Measurements from ENCODE around the gene RNF44. TPM values are rescaled to one million over a fixed set of nuclear protein-coding genes. Genes with fewer than 3 reads are reported as not detected.

Gene RNF44
- total and polyA plus RNA-seq, 2 of the 13 experiments (the other 11 are each of a cell fraction or from before 2014, with no cell fraction given) = 9.2 to 16.8 TPM

GRCh38 chr5:176537554-176538229 lies 490 bp upstream of the RNF44 start (continued):
- TF ChIP-seq, protein P1, sequence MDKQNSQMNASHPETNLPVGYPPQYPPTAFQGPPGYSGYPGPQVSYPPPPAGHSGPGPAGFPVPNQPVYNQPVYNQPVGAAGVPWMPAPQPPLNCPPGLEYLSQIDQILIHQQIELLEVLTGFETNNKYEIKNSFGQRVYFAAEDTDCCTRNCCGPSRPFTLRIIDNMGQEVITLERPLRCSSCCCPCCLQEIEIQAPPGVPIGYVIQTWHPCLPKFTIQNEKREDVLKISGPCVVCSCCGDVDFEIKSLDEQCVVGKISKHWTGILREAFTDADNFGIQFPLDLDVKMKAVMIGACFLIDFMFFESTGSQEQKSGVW (CRISPR knock-in tag; IDR thresholded peaks at IDR 0.05; ENCODE audit: borderline replicate concordance) = no peak
- TF ChIP-seq ZBTB26 (CRISPR knock-in tag; IDR thresholded peaks at IDR 0.05; ENCODE audit: borderline replicate concordance) (no peak), ZBTB7A (CRISPR knock-in tag; IDR thresholded peaks at IDR 0.05) (no peak), XRCC5 (optimal IDR thresholded peaks at IDR 0.05; ENCODE audit: low read length) (peak; percentile 6), KMT2A (CRISPR knock-in tag; IDR thresholded peaks at IDR 0.05) (0 out of 2 replicates have a peak, but pooled peaks have one; percentile 11), MTA3 (CRISPR knock-in tag; IDR thresholded peaks at IDR 0.05) (no peak), ZNF629 (CRISPR knock-in tag; conservative IDR thresholded peaks at IDR 0.05) (peak; percentile 91), ZNF788 (CRISPR knock-in tag; IDR thresholded peaks at IDR 0.05; ENCODE audit: borderline replicate concordance) (0 out of 2 replicates have a peak, but pooled peaks have one; percentile 29), ZNF768 (CRISPR knock-in tag; IDR thresholded peaks at IDR 0.05) (no peak), ZNF777 (CRISPR knock-in tag; IDR thresholded peaks at IDR 0.05) (no peak), ZEB1 (IDR thresholded peaks at IDR 0.05; ENCODE audit: insufficient replicate concordance, low read depth) (peak; percentile 54), ZNF292 (CRISPR knock-in tag; IDR thresholded peaks at IDR 0.05; ENCODE audit: borderline replicate concordance, low read depth) (0 out of 2 replicates have a peak, but pooled peaks have one; percentile 31), NFRKB (IDR thresholded peaks at IDR 0.05) (no peak), ARNTL (CRISPR knock-in tag; IDR thresholded peaks at IDR 0.05) (no peak), XBP1 (CRISPR knock-in tag; IDR thresholded peaks at IDR 0.05) (no peak), ZNF772 (CRISPR knock-in tag; IDR thresholded peaks at IDR 0.05) (0 out of 2 replicates have a peak, but pooled peaks have one; percentile 36), POLR2A (IDR thresholded peaks at IDR 0.05; ENCODE audit: insufficient read depth in 1 of 2, low read depth in 2 of 2, low read length in 2 of 2) (peak in 1 of 2 experiments; percentile 74; a peak in 2 of 4 replicates), BCLAF1 (IDR thresholded peaks at IDR 0.05) (no peak)
- TF ChIP-seq, protein P2, sequence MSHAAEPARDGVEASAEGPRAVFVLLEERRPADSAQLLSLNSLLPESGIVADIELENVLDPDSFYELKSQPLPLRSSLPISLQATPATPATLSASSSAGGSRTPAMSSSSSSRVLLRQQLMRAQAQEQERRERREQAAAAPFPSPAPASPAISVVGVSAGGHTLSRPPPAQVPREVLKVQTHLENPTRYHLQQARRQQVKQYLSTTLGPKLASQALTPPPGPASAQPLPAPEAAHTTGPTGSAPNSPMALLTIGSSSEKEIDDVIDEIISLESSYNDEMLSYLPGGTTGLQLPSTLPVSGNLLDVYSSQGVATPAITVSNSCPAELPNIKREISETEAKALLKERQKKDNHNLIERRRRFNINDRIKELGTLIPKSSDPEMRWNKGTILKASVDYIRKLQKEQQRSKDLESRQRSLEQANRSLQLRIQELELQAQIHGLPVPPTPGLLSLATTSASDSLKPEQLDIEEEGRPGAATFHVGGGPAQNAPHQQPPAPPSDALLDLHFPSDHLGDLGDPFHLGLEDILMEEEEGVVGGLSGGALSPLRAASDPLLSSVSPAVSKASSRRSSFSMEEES (CRISPR knock-in tag; IDR thresholded peaks at IDR 0.05) = 0 out of 2 replicates have a peak, but pooled peaks have one; percentile 31
- TF ChIP-seq, protein P3, sequence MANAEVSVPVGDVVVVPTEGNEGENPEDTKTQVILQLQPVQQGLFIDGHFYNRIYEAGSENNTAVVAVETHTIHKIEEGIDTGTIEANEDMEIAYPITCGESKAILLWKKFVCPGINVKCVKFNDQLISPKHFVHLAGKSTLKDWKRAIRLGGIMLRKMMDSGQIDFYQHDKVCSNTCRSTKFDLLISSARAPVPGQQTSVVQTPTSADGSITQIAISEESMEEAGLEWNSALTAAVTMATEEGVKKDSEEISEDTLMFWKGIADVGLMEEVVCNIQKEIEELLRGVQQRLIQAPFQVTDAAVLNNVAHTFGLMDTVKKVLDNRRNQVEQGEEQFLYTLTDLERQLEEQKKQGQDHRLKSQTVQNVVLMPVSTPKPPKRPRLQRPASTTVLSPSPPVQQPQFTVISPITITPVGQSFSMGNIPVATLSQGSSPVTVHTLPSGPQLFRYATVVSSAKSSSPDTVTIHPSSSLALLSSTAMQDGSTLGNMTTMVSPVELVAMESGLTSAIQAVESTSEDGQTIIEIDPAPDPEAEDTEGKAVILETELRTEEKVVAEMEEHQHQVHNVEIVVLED (CRISPR knock-in tag; IDR thresholded peaks at IDR 0.05; ENCODE audit: borderline replicate concordance) = peak; percentile 62; the same call in 1 of the 2 replicates
- TF ChIP-seq, protein P4, sequence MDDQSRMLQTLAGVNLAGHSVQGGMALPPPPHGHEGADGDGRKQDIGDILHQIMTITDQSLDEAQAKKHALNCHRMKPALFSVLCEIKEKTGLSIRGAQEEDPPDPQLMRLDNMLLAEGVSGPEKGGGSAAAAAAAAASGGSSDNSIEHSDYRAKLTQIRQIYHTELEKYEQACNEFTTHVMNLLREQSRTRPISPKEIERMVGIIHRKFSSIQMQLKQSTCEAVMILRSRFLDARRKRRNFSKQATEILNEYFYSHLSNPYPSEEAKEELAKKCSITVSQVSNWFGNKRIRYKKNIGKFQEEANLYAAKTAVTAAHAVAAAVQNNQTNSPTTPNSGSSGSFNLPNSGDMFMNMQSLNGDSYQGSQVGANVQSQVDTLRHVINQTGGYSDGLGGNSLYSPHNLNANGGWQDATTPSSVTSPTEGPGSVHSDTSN (CRISPR knock-in tag; IDR thresholded peaks at IDR 0.05; ENCODE audit: borderline replicate concordance) = no peak

All from HepG2 (cell line).